Astrocyte of the spinal cord (primary cell): ENCODE data around the gene TNFRSF1A.
"Not testable (repeated sequence)": the region's sequence is repeated elsewhere in the genome, so short reads cannot be mapped to it uniquely, and the experiment has no call there.

Experiments
- DNase-seq: peaks from one replicate; pipeline ENCODE4 v3.0.0; 2011; ENCODE audit warnings: low read depth, low spot score
- H3K4me3 ChIP-seq: 2 replicates; pipeline ENCODE4 v1.5.1; 2011; ENCODE audit warnings: low read depth, mild to moderate bottlenecking, low read length, moderate library complexity
- CTCF ChIP-seq: IDR thresholded peaks from 2 replicates; pipeline ENCODE4 v1.5.1; 2012; ENCODE audit warnings: low read depth, mild to moderate bottlenecking, low read length, inconsistent platforms
- in situ Hi-C: cut with HindIII; loops from 2 replicates; pipeline ENCODE4 v1.10.0; 2017; ENCODE audit warnings: low sequenced_read_pairs

The TNFRSF1A gene

GRCh38 chr12:6294156-6295093, 47.5 kb downstream of the TNFRSF1A start:
- no peak for DNase-seq
- in situ Hi-C loops = no loop called here
- no peak overlapping the region for H3K4me3 ChIP-seq
- TF ChIP-seq CTCF = no peak

GRCh38 chr12:6292606-6293005, 49.3 kb downstream of the TNFRSF1A start:
- no peak for TF ChIP-seq CTCF
- no peak overlapping the region for H3K4me3 ChIP-seq
- in situ Hi-C loops = no loop called here
- DNase-seq = no peak

GRCh38 chr12:6289906-6290305, 52.0 kb downstream of the TNFRSF1A start:
- DNase-seq, H3K4me3 ChIP-seq, in situ Hi-C loops: not testable (repeated sequence)

GRCh38 chr12:6289081-6289480, 52.8 kb downstream of the TNFRSF1A start:
- H3K4me3 ChIP-seq, DNase-seq, in situ Hi-C loops: not testable (repeated sequence)

- DNase-seq = peak; percentile 74
- in situ Hi-C loops = no loop called here
- no peak for TF ChIP-seq CTCF
- no peak overlapping the region for H3K4me3 ChIP-seq
Measured at GRCh38 chr12:6288235-6288634, 53.6 kb downstream of the TNFRSF1A start.

- DNase-seq = no peak
- in situ Hi-C loops = no loop called here
- H3K4me3 ChIP-seq = no peak overlapping the region
- no peak for TF ChIP-seq CTCF
Measured at GRCh38 chr12:6285532-6286306, 56.2 kb downstream of the TNFRSF1A start.

- H3K4me3 ChIP-seq = no peak overlapping the region
- peak; percentile 85 for TF ChIP-seq CTCF
- peak; percentile 74 for DNase-seq
- in situ Hi-C loops = no loop called here
Measured at GRCh38 chr12:6285063-6285477, 56.8 kb downstream of the TNFRSF1A start.
